ENCODE results near the gene NGLY1. TPM values are rescaled to one million over a fixed set of nuclear protein-coding genes. Genes with fewer than 3 reads are reported as not detected.

The NGLY1 gene, protein sequence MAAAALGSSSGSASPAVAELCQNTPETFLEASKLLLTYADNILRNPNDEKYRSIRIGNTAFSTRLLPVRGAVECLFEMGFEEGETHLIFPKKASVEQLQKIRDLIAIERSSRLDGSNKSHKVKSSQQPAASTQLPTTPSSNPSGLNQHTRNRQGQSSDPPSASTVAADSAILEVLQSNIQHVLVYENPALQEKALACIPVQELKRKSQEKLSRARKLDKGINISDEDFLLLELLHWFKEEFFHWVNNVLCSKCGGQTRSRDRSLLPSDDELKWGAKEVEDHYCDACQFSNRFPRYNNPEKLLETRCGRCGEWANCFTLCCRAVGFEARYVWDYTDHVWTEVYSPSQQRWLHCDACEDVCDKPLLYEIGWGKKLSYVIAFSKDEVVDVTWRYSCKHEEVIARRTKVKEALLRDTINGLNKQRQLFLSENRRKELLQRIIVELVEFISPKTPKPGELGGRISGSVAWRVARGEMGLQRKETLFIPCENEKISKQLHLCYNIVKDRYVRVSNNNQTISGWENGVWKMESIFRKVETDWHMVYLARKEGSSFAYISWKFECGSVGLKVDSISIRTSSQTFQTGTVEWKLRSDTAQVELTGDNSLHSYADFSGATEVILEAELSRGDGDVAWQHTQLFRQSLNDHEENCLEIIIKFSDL
- polyA plus RNA-seq (ENCODE audit: insufficient read length in 4 of 4), result 10 to 100 TPM; 35.4 to 46.4 (median 37.6) TPM

DNA sequence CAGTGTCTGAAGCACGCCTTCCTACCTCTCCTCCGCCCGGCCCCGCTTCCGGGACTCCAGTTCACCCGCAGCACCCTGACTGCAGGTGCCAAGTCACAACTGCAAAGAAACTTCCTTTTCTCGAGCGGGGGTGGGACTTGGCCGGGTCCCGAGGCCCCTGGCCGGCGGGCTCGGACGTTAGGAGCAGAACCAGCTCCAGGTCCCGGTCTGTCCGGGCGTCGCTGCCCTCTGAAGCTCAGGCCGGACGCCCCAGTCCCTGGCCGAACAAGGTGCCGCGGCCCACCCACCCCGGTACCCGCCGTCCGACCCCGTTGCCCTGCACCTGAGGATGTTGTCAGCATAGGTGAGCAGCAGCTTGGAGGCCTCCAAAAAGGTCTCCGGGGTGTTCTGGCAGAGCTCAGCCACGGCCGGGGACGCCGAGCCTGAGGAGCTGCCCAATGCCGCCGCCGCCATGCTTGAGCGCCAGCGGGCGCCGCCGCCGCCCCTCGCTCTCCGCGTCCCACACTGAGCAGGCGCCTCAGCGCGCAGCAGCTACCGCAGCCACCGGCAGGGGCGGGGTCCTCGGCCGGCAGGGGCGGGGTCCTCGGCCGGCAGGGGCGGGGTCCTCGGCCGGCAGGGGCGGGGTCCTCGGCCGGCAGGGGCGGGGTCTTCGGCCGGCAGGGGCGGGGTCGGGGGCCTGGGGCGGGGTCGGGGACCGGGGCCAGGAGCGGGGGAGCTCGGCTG is at the start of gene NGLY1:
Gene NGLY1, minus strand, starts transcription at position 506 of the 723 bp plus-strand sequence. Its CDS starts 53 bp downstream, at position 453.
- DNase-seq (ENCODE audit: low read depth in 4 of 4, low spot score in 3 of 4), result peak; percentile 61 to 65 (median 63)

DNA sequence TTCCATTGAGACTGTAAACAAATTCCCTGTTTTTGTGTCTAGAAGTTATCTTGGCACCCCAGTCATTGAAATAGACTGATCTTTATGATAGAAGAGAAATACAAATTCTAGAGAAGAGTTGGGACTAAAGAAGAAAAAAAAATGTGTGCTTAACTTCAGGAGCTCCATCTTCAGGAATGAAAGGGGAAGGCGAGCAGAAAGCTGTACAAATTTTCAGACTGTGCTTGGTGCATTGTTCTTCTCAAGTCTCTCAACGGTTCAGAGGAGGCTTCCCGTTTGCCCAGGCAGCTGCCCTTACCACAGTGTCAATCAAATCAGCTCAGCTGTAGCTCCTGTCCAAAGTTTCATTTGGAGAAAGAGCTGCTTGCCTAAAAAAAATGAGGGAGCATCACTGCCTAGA is 48.3 kb upstream of the NGLY1 start:
- no peak for DNase-seq (ENCODE audit: low read depth in 4 of 4, low spot score in 3 of 4)

DNA sequence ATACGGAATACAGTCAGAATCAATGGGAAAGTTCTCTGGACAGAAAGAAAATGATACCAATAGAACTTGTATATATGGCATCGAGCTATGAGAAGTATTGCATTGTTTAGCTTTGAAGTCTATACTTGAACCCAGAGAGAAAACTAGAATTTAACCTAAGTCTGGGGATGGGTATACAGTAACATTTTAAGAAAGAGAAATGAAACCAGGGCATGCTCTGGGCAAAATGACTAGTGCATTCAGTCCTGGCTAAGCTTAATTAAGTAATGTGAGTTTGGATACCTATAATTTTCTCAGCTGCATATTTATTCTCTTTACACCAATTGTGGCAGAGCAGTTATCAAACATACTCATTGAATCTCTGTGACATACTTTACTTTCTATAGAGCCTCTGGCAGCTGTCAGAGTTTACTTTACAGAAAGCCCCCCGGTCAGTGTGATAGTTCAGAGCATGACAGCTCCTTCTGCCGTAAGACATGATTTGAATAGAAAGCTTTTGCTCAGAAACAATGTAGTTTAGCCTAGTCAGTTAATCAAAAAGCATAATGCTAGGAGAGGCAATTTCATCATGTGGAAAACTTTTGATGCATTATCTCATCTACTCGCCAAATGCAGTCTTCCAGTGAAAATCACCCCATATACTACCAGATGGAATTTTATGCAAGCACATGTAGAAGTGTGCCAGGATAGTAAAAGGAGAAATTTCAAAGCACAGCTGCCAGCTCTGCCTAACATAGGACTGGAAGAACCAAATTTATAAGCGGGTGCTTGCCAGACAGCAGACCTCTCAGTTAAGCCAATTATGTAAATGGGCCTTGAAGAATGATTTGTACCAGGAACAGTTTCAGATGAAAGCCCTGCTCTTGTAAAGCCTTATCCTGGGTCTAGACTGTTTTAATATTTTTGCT is 47.4 kb upstream of the NGLY1 start:
- no peak for DNase-seq (ENCODE audit: low read depth in 4 of 4, low spot score in 3 of 4)

DNA sequence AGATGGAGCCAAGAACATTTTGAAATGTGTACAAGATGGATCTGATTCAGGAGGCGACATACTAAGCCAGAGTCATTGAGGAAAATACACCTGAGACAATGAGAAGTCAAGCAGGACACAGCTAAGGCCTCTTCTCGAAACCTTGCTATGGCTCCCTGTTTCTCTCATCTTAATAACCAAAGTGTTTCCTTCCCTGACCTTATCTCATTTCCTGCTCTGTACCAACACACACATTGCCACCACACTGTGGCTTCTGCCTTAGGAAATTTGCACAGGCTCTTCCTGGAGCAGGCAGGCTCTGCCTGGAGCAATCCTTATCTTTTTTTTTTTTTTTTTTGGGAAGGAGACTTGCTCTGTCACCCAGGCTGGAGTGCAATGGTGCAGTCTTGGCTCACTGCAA is 43.3 kb upstream of the NGLY1 start:
- no peak for DNase-seq (ENCODE audit: low read depth in 4 of 4, low spot score in 3 of 4)

DNA sequence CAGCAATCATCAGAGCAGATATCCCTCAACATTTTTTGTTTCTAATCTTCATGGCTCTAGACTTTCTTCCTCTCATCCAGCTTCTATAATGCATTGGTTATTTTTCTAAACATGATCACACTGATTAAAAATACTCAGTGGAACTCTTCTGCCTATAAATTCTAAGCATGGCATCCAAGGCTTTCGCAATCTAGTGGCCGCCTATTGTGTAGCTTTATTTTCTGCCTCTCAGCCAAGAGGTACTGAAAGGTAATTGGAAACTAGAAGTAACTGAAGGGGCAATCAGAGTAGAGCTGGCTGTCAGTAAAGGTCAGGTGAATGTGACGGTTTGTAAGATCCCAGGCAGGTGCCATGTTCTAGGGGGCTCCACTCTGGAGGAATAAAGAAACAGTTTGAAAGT is 40.1 kb upstream of the NGLY1 start:
- DNase-seq (ENCODE audit: low read depth in 4 of 4, low spot score in 3 of 4), result no peak

DNA sequence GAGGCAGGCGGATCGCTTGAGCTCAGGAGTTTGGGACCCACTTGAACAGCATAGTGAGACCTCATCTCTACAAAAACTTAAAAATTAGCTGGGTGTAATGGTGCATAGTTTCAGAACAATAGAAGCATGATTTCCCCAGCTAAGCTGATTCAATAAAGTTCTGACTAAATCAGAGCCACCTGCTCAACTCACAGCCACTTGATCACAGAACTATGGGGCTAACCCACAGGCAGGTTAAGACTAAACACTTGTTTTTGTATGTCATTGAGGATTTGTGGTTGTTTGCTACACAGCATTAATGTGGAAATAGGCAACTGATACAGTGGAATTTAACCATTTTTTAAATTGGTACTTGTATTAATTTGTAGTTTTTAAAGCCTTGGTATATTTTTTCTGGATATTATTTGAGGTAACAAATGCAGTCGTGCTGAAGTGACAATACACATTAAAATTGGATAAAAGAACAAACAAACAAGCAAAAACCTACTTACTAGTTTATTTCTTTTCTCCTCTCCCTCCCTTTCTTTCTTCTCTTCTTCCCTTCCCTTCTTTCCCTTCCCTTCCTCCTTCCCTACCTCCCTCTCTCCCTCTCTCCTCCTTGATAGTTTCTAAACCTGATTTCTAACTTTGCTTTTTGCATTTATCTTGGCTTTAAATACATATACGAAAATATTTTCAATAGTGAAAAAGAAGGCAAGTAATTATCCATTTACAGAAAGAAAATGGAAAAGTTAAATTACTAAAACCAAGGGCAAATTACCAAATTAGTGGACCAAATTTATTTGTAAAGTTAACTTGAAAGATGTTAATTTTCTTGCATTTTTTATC is 38.7 kb upstream of the NGLY1 start:
- no peak for DNase-seq (ENCODE audit: low read depth in 4 of 4, low spot score in 3 of 4)

DNA sequence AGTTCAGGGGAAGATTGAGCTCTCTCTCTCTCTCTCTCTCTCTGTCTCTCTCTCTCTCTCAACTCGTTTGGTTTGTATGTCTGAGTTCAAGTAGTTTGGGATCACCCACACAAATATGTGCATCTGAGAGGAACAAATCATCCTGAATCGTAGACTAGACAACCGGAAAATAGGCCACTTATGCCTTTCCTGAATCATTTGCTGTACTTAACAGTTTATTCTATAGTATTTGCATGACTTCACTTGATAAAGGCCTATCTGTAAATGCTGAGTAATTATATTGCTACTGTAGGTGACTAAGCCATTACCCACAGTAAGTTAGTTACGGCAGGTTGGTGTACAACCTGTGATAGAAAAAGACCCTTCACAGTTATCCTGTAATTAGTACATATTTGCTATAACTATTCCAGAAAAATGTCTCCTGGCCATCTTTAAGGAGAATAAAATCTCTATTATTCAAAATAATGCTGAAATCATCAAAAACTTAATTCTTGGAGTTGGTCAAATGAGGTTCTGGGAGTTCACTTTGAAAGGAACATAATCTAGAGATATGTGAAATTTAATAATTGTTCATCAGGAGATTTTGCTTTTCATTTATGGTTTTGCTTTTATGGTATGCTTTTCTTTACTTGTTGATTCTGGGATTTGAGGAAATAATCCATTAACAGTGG is 37.7 kb upstream of the NGLY1 start:
- DNase-seq (ENCODE audit: low read depth in 4 of 4, low spot score in 3 of 4), result no peak

DNA sequence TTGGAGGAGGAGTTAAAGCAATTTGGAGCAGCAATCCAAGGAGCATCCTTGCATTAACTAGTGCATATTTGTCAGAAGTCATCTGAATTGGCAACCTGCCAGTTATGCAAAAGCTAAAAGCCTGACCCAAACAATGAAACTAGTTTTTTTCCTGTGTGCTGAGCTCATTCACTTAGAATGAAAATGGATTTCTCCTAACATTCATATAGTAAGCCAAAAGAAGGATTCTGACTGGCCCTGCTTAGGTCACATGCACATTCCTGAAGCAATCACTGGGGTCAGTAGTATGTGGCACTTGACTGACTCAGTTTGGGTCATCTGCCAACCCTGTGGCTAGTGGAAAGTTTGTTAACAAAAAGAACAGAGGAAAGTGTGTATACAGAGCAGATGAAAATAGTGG is 37.1 kb upstream of the NGLY1 start:
- peak in 1 of 4 donors; percentile 5 for DNase-seq (ENCODE audit: low read depth in 4 of 4, low spot score in 3 of 4)

DNA sequence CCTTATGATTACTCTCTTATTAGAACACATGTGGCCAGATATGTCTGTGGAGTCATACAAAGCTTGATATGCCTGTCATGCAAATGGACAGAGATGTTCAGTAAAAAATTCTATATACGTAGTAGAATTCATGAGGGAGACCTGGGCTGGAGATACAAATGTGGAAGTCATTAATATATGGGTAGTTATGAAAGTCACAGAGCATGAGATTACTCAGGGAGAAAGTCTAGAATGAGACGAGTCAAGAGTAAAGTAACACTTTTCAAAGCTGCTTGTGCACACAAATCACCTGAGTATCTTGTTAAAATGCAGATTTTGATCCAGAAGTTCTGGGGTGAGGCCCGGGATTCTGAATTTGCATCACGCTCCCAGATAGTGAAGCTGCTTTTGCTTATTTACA is 35.1 kb upstream of the NGLY1 start:
- DNase-seq (ENCODE audit: low read depth in 4 of 4, low spot score in 3 of 4), result no peak

DNA sequence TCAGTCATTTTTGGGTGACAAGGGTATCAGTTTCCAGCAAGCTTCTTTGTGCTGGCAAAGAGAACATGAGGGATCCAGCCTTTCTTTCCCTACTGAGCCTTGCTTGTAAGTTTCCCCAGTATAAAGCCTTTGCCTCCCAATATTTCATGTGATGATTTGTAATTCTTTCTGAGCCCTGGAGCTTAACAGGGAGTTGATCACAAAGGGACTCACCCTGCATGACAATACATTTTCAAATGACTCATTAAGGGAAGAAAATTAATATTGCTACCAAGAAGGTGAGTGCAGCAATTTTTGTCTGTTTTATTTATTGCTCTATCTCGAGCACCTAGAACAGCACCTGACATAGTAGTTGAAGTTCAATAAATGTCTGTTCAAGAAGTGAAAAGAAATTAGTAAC is 34.4 kb upstream of the NGLY1 start:
- DNase-seq (ENCODE audit: low read depth in 4 of 4, low spot score in 3 of 4), result no peak

DNA sequence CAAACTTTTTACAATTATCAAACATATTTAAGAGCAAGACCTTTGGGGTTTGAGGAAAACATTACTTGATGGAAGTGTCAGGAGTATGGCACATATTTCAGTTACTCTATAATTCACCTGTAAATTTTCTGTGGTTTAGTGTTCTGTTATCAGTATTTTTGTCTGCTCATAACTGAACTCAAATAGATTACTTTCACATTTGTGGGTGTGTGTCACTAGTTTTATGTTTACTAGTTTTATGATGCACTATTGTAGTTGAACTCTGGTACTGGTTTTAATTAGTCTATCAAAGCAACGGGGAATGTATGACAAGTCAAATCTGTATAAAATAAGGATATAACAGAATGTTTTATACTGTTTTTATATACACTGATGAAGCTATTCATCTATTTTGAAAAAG is 33.9 kb upstream of the NGLY1 start:
- no peak for DNase-seq (ENCODE audit: low read depth in 4 of 4, low spot score in 3 of 4)

DNA sequence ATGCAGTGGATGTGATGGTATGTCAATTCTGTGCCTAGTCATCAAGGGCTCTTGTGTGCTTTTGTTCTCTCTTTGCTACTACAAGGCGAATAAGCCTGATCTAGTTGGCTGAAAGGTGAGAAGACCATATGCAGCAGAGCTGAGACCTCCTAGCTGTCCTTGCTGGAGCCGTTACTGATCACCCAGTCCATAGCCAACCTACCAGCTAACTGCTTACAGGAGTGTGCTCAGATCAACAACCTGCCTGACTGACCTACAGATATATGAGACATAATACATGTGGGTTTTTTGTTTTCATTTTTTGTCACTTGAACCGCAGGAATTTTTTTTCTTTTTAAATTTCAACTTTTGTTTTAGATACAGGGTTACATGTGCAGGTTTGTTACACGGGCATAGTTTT is 29.4 kb upstream of the NGLY1 start:
- DNase-seq (ENCODE audit: low read depth in 4 of 4, low spot score in 3 of 4), result no peak

DNA sequence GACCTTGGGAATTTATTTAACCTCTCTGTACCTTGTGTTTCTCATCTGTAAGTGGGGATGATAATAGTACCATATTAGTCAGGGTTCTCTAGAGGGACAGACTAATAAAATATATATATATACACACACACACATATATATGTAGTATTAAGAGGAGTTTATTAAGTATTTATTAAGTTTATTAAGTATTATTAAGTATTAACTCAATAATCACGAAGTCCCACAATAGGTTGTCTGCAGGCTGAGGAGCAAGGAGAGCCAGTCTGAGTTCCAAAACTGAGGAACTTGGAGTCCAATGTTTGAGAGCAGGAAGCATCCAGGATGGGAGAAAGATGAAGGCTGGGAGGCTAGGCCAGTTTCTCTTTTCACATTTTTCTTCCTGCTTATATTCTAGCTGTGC is 21.4 kb upstream of the NGLY1 start:
- no peak for DNase-seq (ENCODE audit: low read depth in 4 of 4, low spot score in 3 of 4)

DNA sequence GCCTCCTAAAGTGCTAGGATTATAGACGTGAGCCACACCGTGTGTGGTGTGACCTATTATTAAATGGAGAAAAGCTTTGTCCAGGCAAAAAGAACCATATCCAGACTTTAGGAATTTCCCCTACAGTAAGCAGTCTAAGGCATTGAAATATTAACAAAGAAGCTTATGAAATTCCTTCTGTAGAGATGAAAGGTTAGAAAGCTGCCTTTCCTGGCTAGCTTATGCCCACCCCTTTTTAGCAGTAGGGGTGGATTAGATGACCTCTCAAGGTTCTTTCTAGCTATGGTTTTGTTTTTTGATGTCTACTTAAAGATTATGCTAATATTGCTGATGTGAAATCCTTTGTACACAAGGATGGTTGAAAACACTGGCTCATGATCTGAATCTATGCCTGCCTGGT is 20.6 kb upstream of the NGLY1 start:
- DNase-seq (ENCODE audit: low read depth in 4 of 4, low spot score in 3 of 4), result no peak

DNA sequence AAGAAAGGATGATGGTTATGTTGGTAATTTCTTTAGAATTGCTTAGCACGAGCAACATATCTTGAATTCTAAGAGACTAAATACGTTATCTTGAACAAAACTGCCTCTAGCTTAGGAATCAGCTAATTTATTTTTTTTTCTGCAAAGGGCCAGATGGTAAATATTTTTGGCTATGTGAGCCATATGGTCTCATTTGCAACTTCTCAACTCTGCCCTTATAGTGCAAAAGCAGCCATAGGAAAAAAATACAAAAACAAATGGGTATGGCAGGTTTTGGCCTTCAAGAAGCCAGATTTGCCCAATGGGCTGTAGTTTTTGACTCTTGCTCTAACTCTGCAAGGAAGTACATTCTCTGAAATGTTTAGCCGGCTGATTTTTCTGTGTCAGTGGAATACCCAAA is 18.5 kb upstream of the NGLY1 start:
- no peak for DNase-seq (ENCODE audit: low read depth in 4 of 4, low spot score in 3 of 4)

DNA sequence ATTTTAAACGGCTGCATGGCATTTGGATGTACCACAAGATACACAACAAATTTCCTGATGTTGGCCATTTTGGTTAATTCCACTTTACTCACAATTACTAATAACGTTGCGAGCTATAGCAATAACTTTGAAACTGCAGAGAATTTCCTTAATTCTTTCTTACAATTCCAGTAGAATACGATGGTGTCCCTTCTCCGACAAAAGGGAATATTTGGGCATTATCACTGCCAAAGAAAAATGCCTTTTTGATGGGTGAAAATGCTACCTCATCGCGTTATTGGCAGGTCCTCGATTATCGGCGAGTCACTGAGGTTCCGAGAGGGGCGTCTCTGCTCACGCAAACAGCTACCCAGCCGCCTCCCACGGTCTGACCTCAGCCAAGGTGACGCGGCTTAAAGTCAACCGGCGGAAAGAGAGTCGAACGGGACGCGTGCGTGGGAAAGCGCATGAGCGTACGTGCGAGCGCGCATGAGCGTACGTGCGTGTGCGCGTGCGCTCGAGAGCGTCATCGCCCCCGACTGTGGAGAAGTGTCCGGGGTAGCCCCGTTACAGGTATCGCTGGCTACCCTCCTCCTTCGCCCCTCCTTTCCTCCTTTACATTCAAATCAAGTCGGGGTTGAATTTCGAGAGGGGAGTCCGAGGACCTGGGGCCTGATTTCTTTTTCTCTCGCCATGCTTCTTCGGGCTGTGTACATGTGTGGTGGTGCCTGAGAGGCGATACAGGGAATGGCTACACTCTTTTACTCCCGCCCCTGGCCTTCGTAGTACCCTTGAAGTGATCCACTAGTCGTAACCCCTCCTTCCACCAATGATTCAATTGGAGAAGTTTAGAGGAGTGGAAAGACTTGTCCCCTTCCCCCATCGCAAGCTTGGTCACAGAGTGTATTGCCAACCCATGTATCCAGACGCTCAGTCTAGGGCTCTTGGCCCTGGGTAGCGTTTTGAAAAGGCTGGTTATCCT is 6.6 kb upstream of the NGLY1 start, which contains the start of gene OXSM:
Gene OXSM, plus strand, starts transcription at position 495 of the 961 bp plus-strand sequence. CDS start 931 bp downstream, outside the sequence.
- DNase-seq (ENCODE audit: low read depth in 4 of 4, low spot score in 3 of 4), result peak; percentile 76 to 84 (median 79)

DNA sequence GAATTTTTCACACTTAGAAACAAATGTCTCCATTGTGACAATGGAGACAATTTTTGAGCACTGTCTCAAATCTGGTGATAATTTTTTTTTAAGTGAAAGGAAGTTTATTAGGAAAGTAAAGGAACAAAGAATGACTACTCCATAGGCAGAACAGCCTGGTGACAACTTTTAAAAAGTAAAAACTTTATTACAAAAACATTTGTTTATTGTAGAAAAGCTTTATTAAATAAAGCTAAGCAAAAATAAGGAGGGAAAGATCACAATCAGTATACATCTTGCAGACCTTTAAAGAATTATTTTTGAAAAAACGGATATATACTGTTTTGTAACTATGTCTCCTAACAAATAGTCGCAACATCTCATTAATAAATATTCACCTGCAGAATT is 6.0 kb upstream of the NGLY1 start:
- DNase-seq (ENCODE audit: low read depth in 4 of 4, low spot score in 3 of 4), result no peak

DNA sequence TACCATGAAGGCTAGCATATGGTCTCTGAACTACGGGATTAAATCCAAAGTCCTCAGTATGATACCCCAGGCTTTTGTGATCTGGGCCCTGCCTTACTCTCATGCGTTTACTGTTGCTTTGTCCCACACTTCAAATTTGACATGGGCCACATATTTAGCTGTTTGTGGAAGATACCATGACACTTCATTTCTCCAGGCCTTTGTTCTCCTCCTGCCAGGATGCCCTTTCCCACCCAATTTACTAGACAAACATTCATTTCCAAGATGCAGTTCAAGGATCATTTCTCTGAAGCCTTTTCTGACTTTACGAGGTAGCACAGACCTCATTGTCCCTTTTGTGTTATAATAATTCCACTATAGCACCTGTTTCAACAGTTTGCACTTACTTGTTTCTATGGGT is 4.4 kb upstream of the NGLY1 start:
- DNase-seq (ENCODE audit: low read depth in 4 of 4, low spot score in 3 of 4), result no peak
